ENCODE results near the gene CCDC106.

The CCDC106 gene

DNA sequence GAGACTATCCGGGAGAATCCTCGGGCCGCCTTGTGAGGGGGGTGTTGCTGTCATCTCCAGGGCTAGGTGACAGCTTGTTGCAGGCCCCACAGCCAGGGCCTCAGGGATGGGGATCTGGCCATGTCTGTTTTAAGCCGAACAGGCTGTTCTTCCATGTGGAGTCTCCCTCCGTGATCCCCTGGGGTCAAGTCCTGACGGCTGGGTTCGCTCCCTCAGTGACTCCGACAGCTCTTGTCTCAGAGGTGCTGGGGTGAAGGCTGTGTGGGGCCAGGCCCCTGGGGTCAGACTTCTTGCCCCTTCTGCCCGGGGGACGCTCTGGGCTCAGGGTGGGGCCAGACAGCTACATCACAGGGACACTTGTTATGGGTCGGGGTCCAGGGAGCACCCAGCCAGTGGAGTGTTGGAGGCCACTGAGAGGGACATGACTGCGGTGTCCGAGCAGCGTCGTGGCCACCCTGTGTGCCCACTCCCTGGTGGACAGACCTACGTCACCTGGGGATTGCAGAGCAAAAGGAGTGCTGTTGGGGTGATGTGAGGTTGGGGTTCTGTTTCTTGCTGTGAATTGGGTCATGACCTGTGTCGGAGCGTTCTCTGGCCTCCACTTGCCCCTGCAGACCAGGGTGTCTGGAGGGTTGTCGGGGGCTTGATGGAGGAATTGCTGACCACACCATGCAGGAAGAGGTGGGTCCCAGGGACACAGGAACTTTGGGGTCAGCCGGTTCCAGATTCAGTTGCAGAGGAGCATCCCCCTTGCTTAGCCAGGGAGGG lies 48.5 kb downstream of the CCDC106 start:
- DNase-seq (ENCODE audit: low spot score) = no peak

DNA sequence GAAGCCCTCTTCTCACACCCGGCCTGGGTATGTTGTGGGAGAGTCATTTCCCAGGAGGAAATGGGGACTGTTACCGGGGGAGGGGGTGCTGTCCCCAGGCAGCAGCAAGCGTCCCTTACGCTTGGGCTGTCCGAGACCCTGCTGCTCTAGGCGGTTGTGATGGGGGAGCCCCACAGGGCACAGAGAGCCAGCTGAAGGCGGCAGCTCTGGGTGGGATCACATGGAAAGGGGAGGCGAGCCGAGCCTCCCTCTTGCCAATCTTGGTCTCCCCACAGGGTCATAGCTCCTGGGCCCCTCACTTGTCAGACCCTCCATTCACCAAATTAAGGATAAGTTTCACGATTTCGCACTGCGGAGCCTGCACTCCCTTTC lies 49.0 kb downstream of the CCDC106 start:
- no peak for DNase-seq (ENCODE audit: low spot score)

DNA sequence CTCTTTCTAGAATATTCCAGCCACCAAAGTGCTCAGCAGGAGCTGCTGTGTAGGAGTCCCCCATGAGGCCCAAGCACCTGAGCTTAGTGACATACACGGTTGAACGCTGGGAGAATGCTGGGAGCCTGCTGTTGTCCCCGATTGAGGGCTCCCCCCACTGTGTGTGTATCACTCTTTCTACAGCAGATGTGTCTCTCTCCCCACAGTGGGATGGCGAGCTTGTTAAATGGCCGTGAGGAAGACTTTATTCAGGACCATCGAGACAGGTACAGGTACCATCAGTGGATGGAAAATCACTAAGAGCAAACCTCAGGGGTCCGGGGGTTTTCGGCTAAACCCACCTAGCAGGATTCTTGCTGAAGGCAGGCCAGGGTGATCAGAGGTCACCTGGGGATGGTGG lies 49.7 kb downstream of the CCDC106 start:
- DNase-seq (ENCODE audit: low spot score) = no peak

DNA sequence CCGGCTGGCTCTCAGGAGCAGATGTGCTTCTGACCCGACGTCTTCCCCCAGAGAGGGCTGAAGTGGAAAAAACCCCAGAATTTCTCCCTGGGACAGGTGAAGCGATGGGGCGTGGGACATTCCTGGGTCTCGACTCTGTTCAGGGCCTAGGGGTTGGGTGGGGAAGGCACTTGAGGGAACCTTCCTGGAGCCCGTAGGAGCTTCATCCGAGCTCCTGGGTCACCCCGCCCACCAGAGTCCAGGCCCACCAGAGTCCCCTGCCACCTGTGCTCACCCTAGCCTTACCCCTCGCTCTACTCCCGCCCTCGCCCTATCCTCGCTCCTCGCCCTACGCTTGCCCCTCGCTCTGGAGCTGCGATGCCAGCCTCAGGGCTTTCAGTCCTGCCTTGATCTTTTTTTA lies 50.2 kb downstream of the CCDC106 start:
- no peak for DNase-seq (ENCODE audit: low spot score)

DNA sequence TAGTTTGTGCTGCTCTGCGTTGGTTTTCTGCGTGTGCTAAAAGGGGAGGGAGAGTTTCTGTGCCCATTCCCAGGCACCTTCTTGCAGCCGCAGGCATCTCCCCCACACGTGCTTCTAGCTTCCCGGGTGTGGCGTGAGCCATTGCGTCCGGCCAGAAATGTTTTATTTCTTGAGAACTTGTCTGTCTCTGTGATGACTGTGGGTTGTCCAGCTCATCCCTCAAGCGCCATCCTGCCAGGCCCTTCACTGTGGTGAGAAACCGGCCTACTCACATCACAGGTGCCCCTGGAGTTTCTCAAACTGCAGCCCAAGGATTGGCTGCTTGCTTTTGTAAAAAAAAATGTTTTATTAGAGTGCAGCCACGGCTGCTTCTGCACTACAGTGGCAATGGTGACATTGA lies 51.2 kb downstream of the CCDC106 start:
- DNase-seq (ENCODE audit: low spot score) = no peak

DNA sequence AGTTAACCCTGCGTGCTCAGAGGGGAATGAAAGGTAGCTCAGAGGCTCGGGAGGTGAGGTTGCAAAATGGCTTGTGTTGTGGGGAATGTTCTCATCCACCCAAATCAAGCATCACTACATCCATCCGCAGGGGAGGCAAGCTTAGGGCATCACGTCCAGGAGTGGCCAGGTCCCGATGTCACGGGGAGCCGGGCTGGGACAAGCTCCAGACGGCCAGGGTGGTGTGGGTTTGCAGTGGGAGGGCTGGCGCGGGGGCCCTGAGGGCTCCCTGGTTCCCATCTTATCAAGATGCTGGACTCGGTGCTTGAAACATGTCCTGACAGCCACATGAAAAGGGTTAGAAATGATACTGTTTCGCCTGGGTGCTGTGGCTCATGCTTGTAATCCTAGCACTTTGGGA lies 52.8 kb downstream of the CCDC106 start:
- DNase-seq (ENCODE audit: low spot score) = no peak

DNA sequence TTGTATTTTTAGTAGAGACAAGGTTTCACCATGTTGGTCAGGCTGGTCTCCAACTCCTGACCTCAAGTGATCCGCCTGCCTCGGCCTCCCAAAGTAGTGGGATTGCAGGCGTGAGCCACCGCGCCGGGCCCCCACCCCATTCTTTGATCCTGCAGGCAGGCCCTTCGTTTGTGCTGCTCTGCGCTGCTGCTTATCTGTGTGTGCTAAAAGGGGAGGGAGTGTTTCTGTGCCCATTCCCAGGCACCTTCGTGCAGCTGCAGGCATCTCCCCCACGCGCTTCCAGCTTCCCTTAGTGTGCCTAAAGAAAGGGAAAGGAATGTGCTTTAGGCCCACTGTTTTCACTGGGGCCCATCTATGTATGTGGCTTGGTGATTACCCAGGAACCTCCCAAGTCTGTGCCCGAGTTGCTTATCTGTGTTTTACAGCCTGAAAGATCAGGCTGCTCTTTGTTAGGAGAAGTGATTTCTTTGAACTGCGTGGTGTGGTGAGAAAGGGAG lies 54.2 kb downstream of the CCDC106 start:
- no peak for DNase-seq (ENCODE audit: low spot score)
